Activated T-cell treated with anti-CD3 and anti-CD28 coated beads, Interleukin-2, amount 50 U/mL, for 24 hours (primary cell): ENCODE measurements around the gene WDPCP.
A peak's percentile ranks its signal among the peaks of the same experiment; 100 is the strongest.
"Not testable (repeated sequence)": the region's sequence is repeated elsewhere in the genome, so short reads cannot be mapped to it uniquely, and the experiment has no call there.

Experiments used
- DNase-seq: peaks from one replicate; pipeline ENCODE4 v3.0.0-alpha.2; 2020
- H3K27ac Mint-ChIP-seq: 2 replicates; pipeline ENCODE4 v1.8.0; 2020; ENCODE audit warnings: mild to moderate bottlenecking, mixed read lengths
- H3K27me3 Mint-ChIP-seq: 2 replicates; pipeline ENCODE4 v1.8.0; 2020; ENCODE audit warnings: mixed read lengths
- H3K36me3 Mint-ChIP-seq: 2 replicates; pipeline ENCODE4 v1.8.0; 2020; ENCODE audit warnings: low read depth, mixed read lengths
- H3K4me1 Mint-ChIP-seq: 2 replicates; pipeline ENCODE4 v1.8.0; 2020; ENCODE audit warnings: low read depth, mixed read lengths
- H3K4me3 Mint-ChIP-seq: 2 replicates; pipeline ENCODE4 v1.8.0; 2020; ENCODE audit warnings: mild to moderate bottlenecking, moderate library complexity, mixed read lengths
- H3K9me3 Mint-ChIP-seq: 2 replicates; pipeline ENCODE4 v1.8.0; 2020; ENCODE audit warnings: mixed read lengths

WDPCP gene

GRCh38 chr2:63588385-63589147, at the start of gene WDPCP, which contains the start of gene MDH1:
Gene WDPCP (minus strand): TSS chr2:63588477. CDS start chr2:63588271, 206 bp downstream.
Gene MDH1 (plus strand): TSS chr2:63588963. CDS start chr2:63589044, 81 bp downstream.
- no peaks in the 10 kb centered on the region for H3K9me3 Mint-ChIP-seq
- H3K36me3 Mint-ChIP-seq, result peaks cover 49% of the 10 kb centered on the region
- H3K27me3 Mint-ChIP-seq, result no peaks in the 10 kb centered on the region
- DNase-seq, result peak; percentile 92
- peaks cover 42% of the 10 kb centered on the region for H3K4me1 Mint-ChIP-seq
- H3K4me3 Mint-ChIP-seq, result peak within 1 kb of the TSS; percentile 95
- peak within 1 kb of the TSS; percentile 96 for H3K27ac Mint-ChIP-seq

- DNase-seq, result no peak
- peaks cover 40% of the 10 kb centered on the region for H3K9me3 Mint-ChIP-seq
- H3K4me3 Mint-ChIP-seq, result no peak overlapping the region
- no peaks in the 10 kb centered on the region for H3K4me1 Mint-ChIP-seq
- no peaks in the 10 kb centered on the region for H3K36me3 Mint-ChIP-seq
- H3K27ac Mint-ChIP-seq, result no peak overlapping the region
- peaks cover 5% of the 10 kb centered on the region for H3K27me3 Mint-ChIP-seq
Observed at GRCh38 chr2:63632382-63632781, 44.1 kb upstream of the WDPCP start.

- Mint-ChIP-seq H3K4me3 (no peak overlapping the region), H3K27ac (no peak overlapping the region), H3K36me3 (no peaks in the 10 kb centered on the region), H3K4me1 (no peaks in the 10 kb centered on the region), H3K9me3 (peaks cover 39% of the 10 kb centered on the region), H3K27me3 (peaks cover 5% of the 10 kb centered on the region)
- DNase-seq, result no peak
Observed at GRCh38 chr2:63631501-63631900, 43.2 kb upstream of the WDPCP start.

- Mint-ChIP-seq H3K27ac (no peak overlapping the region), H3K9me3 (peaks cover 23% of the 10 kb centered on the region), H3K36me3 (no peaks in the 10 kb centered on the region), H3K4me3 (no peak overlapping the region), H3K27me3 (peaks cover 18% of the 10 kb centered on the region), H3K4me1 (no peaks in the 10 kb centered on the region)
- DNase-seq, result no peak
Observed at GRCh38 chr2:63628403-63628942, 40.2 kb upstream of the WDPCP start.

GRCh38 chr2:63627866-63628265, 39.6 kb upstream of the WDPCP start:
- Mint-ChIP-seq H3K36me3 (no peaks in the 10 kb centered on the region), H3K27ac (no peak overlapping the region), H3K27me3 (peaks cover 23% of the 10 kb centered on the region), H3K4me3 (no peak overlapping the region), H3K9me3 (peaks cover 20% of the 10 kb centered on the region), H3K4me1 (no peaks in the 10 kb centered on the region)
- DNase-seq, result no peak

GRCh38 chr2:63623763-63624162, 35.5 kb upstream of the WDPCP start:
- peaks cover 30% of the 10 kb centered on the region for H3K27me3 Mint-ChIP-seq
- H3K4me1 Mint-ChIP-seq, H3K36me3 Mint-ChIP-seq: not testable (repeated sequence)

GRCh38 chr2:63622751-63623150, 34.5 kb upstream of the WDPCP start:
- H3K9me3 Mint-ChIP-seq, result no peaks in the 10 kb centered on the region
- no peaks in the 10 kb centered on the region for H3K4me1 Mint-ChIP-seq
- no peak for DNase-seq
- peaks cover 32% of the 10 kb centered on the region for H3K27me3 Mint-ChIP-seq
- no peak overlapping the region for H3K27ac Mint-ChIP-seq
- no peak overlapping the region for H3K4me3 Mint-ChIP-seq
- H3K36me3 Mint-ChIP-seq, result no peaks in the 10 kb centered on the region

More at GRCh38 chr2:63623763-63624162, 35.5 kb upstream of the WDPCP start:
- H3K9me3 Mint-ChIP-seq, H3K4me3 Mint-ChIP-seq, DNase-seq, H3K27ac Mint-ChIP-seq: not testable (repeated sequence)

- Mint-ChIP-seq H3K27me3 (peaks cover 28% of the 10 kb centered on the region), H3K36me3 (no peaks in the 10 kb centered on the region), H3K4me1 (no peaks in the 10 kb centered on the region), H3K9me3 (no peaks in the 10 kb centered on the region), H3K27ac (no peak overlapping the region), H3K4me3 (no peak overlapping the region)
- DNase-seq, result no peak
Observed at GRCh38 chr2:63619328-63619727, 31.1 kb upstream of the WDPCP start.

- Mint-ChIP-seq H3K4me3 (no peak overlapping the region), H3K27ac (no peak overlapping the region), H3K27me3 (peaks cover 16% of the 10 kb centered on the region), H3K4me1 (no peaks in the 10 kb centered on the region), H3K36me3 (no peaks in the 10 kb centered on the region), H3K9me3 (no peaks in the 10 kb centered on the region)
- no peak for DNase-seq
Observed at GRCh38 chr2:63617366-63617765, 29.1 kb upstream of the WDPCP start.

GRCh38 chr2:63614983-63615945, 27.0 kb upstream of the WDPCP start:
- Mint-ChIP-seq H3K4me1 (no peaks in the 10 kb centered on the region), H3K9me3 (no peaks in the 10 kb centered on the region), H3K4me3 (no peak overlapping the region), H3K36me3 (no peaks in the 10 kb centered on the region), H3K27me3 (peaks cover 12% of the 10 kb centered on the region), H3K27ac (no peak overlapping the region)
- no peak for DNase-seq

GRCh38 chr2:63614448-63614968, 26.2 kb upstream of the WDPCP start:
- Mint-ChIP-seq H3K36me3 (no peaks in the 10 kb centered on the region), H3K27me3 (peaks cover 10% of the 10 kb centered on the region), H3K4me1 (peaks cover 1% of the 10 kb centered on the region), H3K4me3 (no peak overlapping the region), H3K27ac (no peak overlapping the region), H3K9me3 (no peaks in the 10 kb centered on the region)
- DNase-seq, result no peak

GRCh38 chr2:63613391-63613901, 25.2 kb upstream of the WDPCP start:
- Mint-ChIP-seq H3K36me3 (peaks cover 2% of the 10 kb centered on the region), H3K4me3 (no peak overlapping the region), H3K27ac (no peak overlapping the region), H3K9me3 (no peaks in the 10 kb centered on the region), H3K27me3 (peaks cover 7% of the 10 kb centered on the region), H3K4me1 (peaks cover 1% of the 10 kb centered on the region)
- no peak for DNase-seq

GRCh38 chr2:63610525-63610924, 22.2 kb upstream of the WDPCP start:
- no peaks in the 10 kb centered on the region for H3K9me3 Mint-ChIP-seq
- H3K27me3 Mint-ChIP-seq, result peaks cover 5% of the 10 kb centered on the region
- peaks cover 1% of the 10 kb centered on the region for H3K4me1 Mint-ChIP-seq
- DNase-seq, result no peak
- no peak overlapping the region for H3K27ac Mint-ChIP-seq
- no peak overlapping the region for H3K4me3 Mint-ChIP-seq
- peaks cover 25% of the 10 kb centered on the region for H3K36me3 Mint-ChIP-seq

- DNase-seq, H3K4me3 Mint-ChIP-seq, H3K4me1 Mint-ChIP-seq, H3K27ac Mint-ChIP-seq, H3K9me3 Mint-ChIP-seq, H3K27me3 Mint-ChIP-seq: not testable (repeated sequence)
- peaks cover 39% of the 10 kb centered on the region for H3K36me3 Mint-ChIP-seq
Observed at GRCh38 chr2:63608865-63609264, 20.6 kb upstream of the WDPCP start.
